Memory B cell (primary cell): Measurements from ENCODE around the gene FAM200B.

Experiments used
- ATAC-seq: fragments of 150-1000 bp; cut with Tn5 transposase; 2 replicates; pipeline ENCODE4 v1.10.0; 2021; ENCODE audit warnings: low read depth, mild to moderate bottlenecking, moderate library complexity
- DNase-seq, 2 donors: peaks; one replicate each; pipeline ENCODE4 v3.0.0; 2022; ENCODE audit warnings: low spot score in 2 of 2
- H3K27ac Mint-ChIP-seq: one replicate; pipeline ENCODE4 v1.8.0; 2022; ENCODE audit warnings: mild to moderate bottlenecking, moderate library complexity, mixed read lengths
- H3K27me3 Mint-ChIP-seq: one replicate; pipeline ENCODE4 v1.8.0; 2022; ENCODE audit warnings: mixed read lengths
- H3K36me3 Mint-ChIP-seq: one replicate; pipeline ENCODE4 v1.8.0; 2022; ENCODE audit warnings: mild to moderate bottlenecking, mixed read lengths
- H3K4me1 Mint-ChIP-seq: one replicate; pipeline ENCODE4 v1.8.0; 2022; ENCODE audit warnings: mixed read lengths
- H3K4me3 Mint-ChIP-seq: one replicate; pipeline ENCODE4 v1.8.0; 2022; ENCODE audit warnings: mild to moderate bottlenecking, moderate library complexity, mixed read lengths
- H3K9me3 Mint-ChIP-seq: one replicate; pipeline ENCODE4 v1.8.0; 2022; ENCODE audit warnings: mixed read lengths

The FAM200B gene

GRCh38 chr4:15676899-15677298 is 4.7 kb upstream of the FAM200B start:
- no peaks in the 10 kb centered on the region for H3K36me3 Mint-ChIP-seq
- H3K27ac Mint-ChIP-seq = no peak overlapping the region
- no peaks in the 10 kb centered on the region for H3K27me3 Mint-ChIP-seq
- no peak for DNase-seq
- no peak for ATAC-seq
- no peak overlapping the region for H3K4me3 Mint-ChIP-seq
- H3K9me3 Mint-ChIP-seq = no peaks in the 10 kb centered on the region
- H3K4me1 Mint-ChIP-seq = peaks cover under 1% of the 10 kb centered on the region

GRCh38 chr4:15677507-15677988 is 4.1 kb upstream of the FAM200B start:
- no peak for DNase-seq
- Mint-ChIP-seq H3K36me3 (no peaks in the 10 kb centered on the region), H3K9me3 (no peaks in the 10 kb centered on the region), H3K4me3 (no peak overlapping the region), H3K27me3 (no peaks in the 10 kb centered on the region), H3K27ac (no peak overlapping the region), H3K4me1 (peaks cover 7% of the 10 kb centered on the region)
- no peak for ATAC-seq

- H3K36me3 Mint-ChIP-seq = peaks cover 4% of the 10 kb centered on the region
- H3K9me3 Mint-ChIP-seq = no peaks in the 10 kb centered on the region
- no peaks in the 10 kb centered on the region for H3K27me3 Mint-ChIP-seq
- ATAC-seq = no peak
- H3K27ac Mint-ChIP-seq = peak overlapping the region; percentile 98
- DNase-seq = no peak
- H3K4me1 Mint-ChIP-seq = peaks cover 17% of the 10 kb centered on the region
- peak overlapping the region; percentile 97 for H3K4me3 Mint-ChIP-seq
These were observed 608 bp upstream of the FAM200B start for GRCh38 chr4:15681067-15681371.

- Mint-ChIP-seq H3K36me3 (peaks cover 12% of the 10 kb centered on the region), H3K27ac (peak overlapping the region; percentile 98), H3K9me3 (no peaks in the 10 kb centered on the region), H3K4me1 (peaks cover 17% of the 10 kb centered on the region), H3K4me3 (peak overlapping the region; percentile 97), H3K27me3 (no peaks in the 10 kb centered on the region)
- ATAC-seq = no peak
- no peak for DNase-seq
These were observed 865 bp downstream of the FAM200B start for GRCh38 chr4:15682242-15683142.

- Mint-ChIP-seq H3K36me3 (peaks cover 13% of the 10 kb centered on the region), H3K9me3 (no peaks in the 10 kb centered on the region), H3K4me3 (no peak overlapping the region), H3K4me1 (peaks cover 17% of the 10 kb centered on the region), H3K27me3 (no peaks in the 10 kb centered on the region), H3K27ac (no peak overlapping the region)
- ATAC-seq = no peak
- DNase-seq = no peak
These were observed 1.5 kb downstream of the FAM200B start for GRCh38 chr4:15683143-15683495.

GRCh38 chr4:15684498-15684897 is 2.9 kb downstream of the FAM200B start:
- Mint-ChIP-seq H3K27me3 (no peaks in the 10 kb centered on the region), H3K9me3 (no peaks in the 10 kb centered on the region), H3K4me3 (no peak overlapping the region), H3K4me1 (peaks cover 17% of the 10 kb centered on the region), H3K27ac (no peak overlapping the region), H3K36me3 (peaks cover 16% of the 10 kb centered on the region)
- DNase-seq (no peak), ATAC-seq (no peak)

- Mint-ChIP-seq H3K4me1 (peaks cover 7% of the 10 kb centered on the region), H3K4me3 (no peak overlapping the region), H3K27ac (no peak overlapping the region), H3K9me3 (no peaks in the 10 kb centered on the region), H3K36me3 (peaks cover 18% of the 10 kb centered on the region), H3K27me3 (no peaks in the 10 kb centered on the region)
- DNase-seq (no peak), ATAC-seq (no peak)
These were observed 6.4 kb downstream of the FAM200B start for GRCh38 chr4:15688051-15688450.

- Mint-ChIP-seq H3K9me3 (no peaks in the 10 kb centered on the region), H3K27ac (no peak overlapping the region), H3K27me3 (no peaks in the 10 kb centered on the region), H3K4me1 (peaks cover 3% of the 10 kb centered on the region), H3K36me3 (peaks cover 18% of the 10 kb centered on the region), H3K4me3 (no peak overlapping the region)
- no peak for DNase-seq
- ATAC-seq = no peak
These were observed 7.9 kb downstream of the FAM200B start for GRCh38 chr4:15689540-15689939.

- ATAC-seq (no peak), DNase-seq (no peak)
- peaks cover 1% of the 10 kb centered on the region for H3K4me1 Mint-ChIP-seq
- no peak overlapping the region for H3K4me3 Mint-ChIP-seq
- no peak overlapping the region for H3K27ac Mint-ChIP-seq
- H3K9me3 Mint-ChIP-seq = no peaks in the 10 kb centered on the region
- H3K36me3 Mint-ChIP-seq = peaks cover 16% of the 10 kb centered on the region
- H3K27me3 Mint-ChIP-seq = no peaks in the 10 kb centered on the region
These were observed 8.6 kb downstream of the FAM200B start for GRCh38 chr4:15690020-15690809.

- no peak overlapping the region for H3K27ac Mint-ChIP-seq
- H3K4me3 Mint-ChIP-seq = no peak overlapping the region
- peaks cover 11% of the 10 kb centered on the region for H3K36me3 Mint-ChIP-seq
- no peaks in the 10 kb centered on the region for H3K4me1 Mint-ChIP-seq
- no peaks in the 10 kb centered on the region for H3K9me3 Mint-ChIP-seq
- DNase-seq (no peak), ATAC-seq (no peak)
- H3K27me3 Mint-ChIP-seq = no peaks in the 10 kb centered on the region
These were observed 9.9 kb downstream of the FAM200B start for GRCh38 chr4:15691346-15692135.

- H3K27me3 Mint-ChIP-seq = peaks cover 4% of the 10 kb centered on the region
- H3K36me3 Mint-ChIP-seq = peaks cover 6% of the 10 kb centered on the region
- no peaks in the 10 kb centered on the region for H3K9me3 Mint-ChIP-seq
- H3K27ac Mint-ChIP-seq = peak overlapping the region; percentile 45
- ATAC-seq (no peak), DNase-seq (no peak)
- no peak overlapping the region for H3K4me3 Mint-ChIP-seq
- H3K4me1 Mint-ChIP-seq = no peaks in the 10 kb centered on the region
These were observed 11.0 kb downstream of the FAM200B start for GRCh38 chr4:15692602-15693001.

- Mint-ChIP-seq H3K4me1 (peaks cover 2% of the 10 kb centered on the region), H3K36me3 (peaks cover 4% of the 10 kb centered on the region), H3K27ac (no peak overlapping the region), H3K27me3 (peaks cover 6% of the 10 kb centered on the region), H3K4me3 (no peak overlapping the region), H3K9me3 (peaks cover 2% of the 10 kb centered on the region)
- DNase-seq (no peak), ATAC-seq (no peak)
These were observed 12.8 kb downstream of the FAM200B start for GRCh38 chr4:15694431-15694830.

- peaks cover 2% of the 10 kb centered on the region for H3K4me1 Mint-ChIP-seq
- no peak overlapping the region for H3K4me3 Mint-ChIP-seq
- H3K27ac Mint-ChIP-seq = no peak overlapping the region
- H3K9me3 Mint-ChIP-seq = peaks cover 3% of the 10 kb centered on the region
- H3K27me3 Mint-ChIP-seq = peaks cover 6% of the 10 kb centered on the region
- DNase-seq (no peak), ATAC-seq (no peak)
- H3K36me3 Mint-ChIP-seq = peaks cover 4% of the 10 kb centered on the region
These were observed 13.6 kb downstream of the FAM200B start for GRCh38 chr4:15695240-15695699.

GRCh38 chr4:15695729-15696128 is 14.1 kb downstream of the FAM200B start:
- peaks cover 2% of the 10 kb centered on the region for H3K4me1 Mint-ChIP-seq
- no peak overlapping the region for H3K4me3 Mint-ChIP-seq
- peaks cover 3% of the 10 kb centered on the region for H3K9me3 Mint-ChIP-seq
- H3K27me3 Mint-ChIP-seq = peaks cover 6% of the 10 kb centered on the region
- peaks cover 4% of the 10 kb centered on the region for H3K36me3 Mint-ChIP-seq
- no peak overlapping the region for H3K27ac Mint-ChIP-seq
- ATAC-seq (no peak), DNase-seq (no peak)
